Mesendoderm (in vitro differentiated cells): ENCODE measurements around the gene RCBTB1.
A peak's percentile ranks its signal among the peaks of the same experiment; 100 is the strongest.
"Not testable (repeated sequence)": the region's sequence is repeated elsewhere in the genome, so short reads cannot be mapped to it uniquely, and the experiment has no call there.

Experiments
- DNase-seq: peaks from one replicate; pipeline ENCODE4 v3.0.0; 2013
- H2AK5ac ChIP-seq: 2 replicates; pipeline ENCODE4 v1.6.1; 2013; ENCODE audit warnings: low read length, inconsistent platforms
- H2BK120ac ChIP-seq: 2 replicates; pipeline ENCODE4 v1.6.1; 2013; ENCODE audit warnings: low read depth, mild to moderate bottlenecking, low read length, moderate library complexity, mixed read lengths
- H2BK15ac ChIP-seq: replicated peaks from 2 replicates; pipeline ENCODE4 v1.6.1; 2013; ENCODE audit warnings: low read depth, mild to moderate bottlenecking, moderate library complexity
- H2BK5ac ChIP-seq: 2 replicates; pipeline ENCODE4 v1.6.1; 2013; ENCODE audit warnings: low read length, inconsistent platforms
- H3K18ac ChIP-seq: 2 replicates; pipeline ENCODE4 v1.6.1; 2013; ENCODE audit warnings: mild to moderate bottlenecking, low read length, mixed read lengths
- H3K23ac ChIP-seq: one replicate; pipeline ENCODE4 v1.6.1; 2013; ENCODE audit warnings: low read length
- H3K27ac ChIP-seq: 2 replicates; pipeline ENCODE4 v1.5.1; 2013; ENCODE audit warnings: low read depth, mild to moderate bottlenecking, inconsistent platforms, low read length, moderate library complexity
- H3K27me3 ChIP-seq: 2 replicates; pipeline ENCODE4 v1.6.1; 2013; ENCODE audit warnings: low read length, control low read depth, mild to moderate bottlenecking, inconsistent platforms; ENCODE audit not compliant: insufficient read depth, poor library complexity
- H3K36me3 ChIP-seq: 2 replicates; pipeline ENCODE4 v1.6.1; 2013; ENCODE audit warnings: low read length, inconsistent platforms; ENCODE audit not compliant: control insufficient read depth, insufficient read depth
- H3K4ac ChIP-seq: one replicate; pipeline ENCODE4 v1.6.1; 2013; ENCODE audit warnings: low read depth, mild to moderate bottlenecking, low read length, moderate library complexity
- H3K4me1 ChIP-seq: 2 replicates; pipeline ENCODE4 v1.6.1; 2013; ENCODE audit warnings: low read depth, low read length, inconsistent platforms; ENCODE audit not compliant: control insufficient read depth
- H3K4me2 ChIP-seq: 2 replicates; pipeline ENCODE4 v1.6.1; 2013; ENCODE audit warnings: low read length
- H3K4me3 ChIP-seq: 2 replicates; pipeline ENCODE4 v1.5.1; 2013; ENCODE audit warnings: mild to moderate bottlenecking, low read length
- H3K56ac ChIP-seq: one replicate; pipeline ENCODE4 v1.6.1; 2013; ENCODE audit warnings: low read length
- H3K79me1 ChIP-seq: 2 replicates; pipeline ENCODE4 v1.6.1; 2013; ENCODE audit warnings: low read length, inconsistent platforms
- H3K79me2 ChIP-seq: 2 replicates; pipeline ENCODE4 v1.6.1; 2013; ENCODE audit warnings: mild to moderate bottlenecking, low read length; ENCODE audit not compliant: control insufficient read depth, insufficient read depth
- H3K9ac ChIP-seq: 2 replicates; pipeline ENCODE4 v1.6.1; 2013; ENCODE audit warnings: low read length, inconsistent platforms
- H4K5ac ChIP-seq: one replicate; pipeline ENCODE4 v1.6.1; 2013; ENCODE audit warnings: low read length
- H4K8ac ChIP-seq: one replicate; pipeline ENCODE4 v1.6.1; 2013; ENCODE audit warnings: low read depth, mild to moderate bottlenecking, control low read depth, low read length, moderate library complexity
- WGBS: extraction: QIAGEN DNeasy Blood & Tissue Kit; methylation state at CpG from one replicate; pipeline ENCODE4 v1.1.7; 2013; ENCODE audit warnings: low lambda C conversion rate, missing lambda C conversion rate; ENCODE audit not compliant: insufficient coverage; ENCODE audit errors: extremely low coverage; 5-methylcytosine and 5-hydroxymethylcytosine counted together

The RCBTB1 gene

DNA sequence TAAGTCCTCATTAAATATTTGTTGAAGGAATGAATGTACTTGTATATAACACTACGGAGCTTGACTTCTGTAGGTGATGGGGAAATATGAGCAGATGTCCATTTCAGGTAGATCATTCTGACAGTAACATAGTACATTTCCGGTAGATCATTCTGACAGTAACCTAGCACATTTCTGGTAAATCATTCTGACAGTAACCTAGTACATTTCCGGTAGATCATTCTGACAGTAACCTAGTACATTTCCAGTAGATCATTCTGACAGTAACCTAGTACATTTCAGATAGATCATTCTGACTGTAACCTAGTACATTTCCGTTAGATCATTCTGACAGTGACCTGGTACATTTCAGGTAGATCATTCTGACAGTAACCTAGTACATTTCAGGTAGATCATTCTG lies 87.2 kb downstream of the RCBTB1 start:
- H3K27me3 ChIP-seq: no peaks in the 10 kb centered on the region
- no peaks in the 10 kb centered on the region for H3K79me1 ChIP-seq
- no peak overlapping the region for H3K4me2 ChIP-seq
- H2BK5ac ChIP-seq: no peak overlapping the region
- no peak overlapping the region for H3K4ac ChIP-seq
- H3K18ac ChIP-seq: no peak overlapping the region
- no peak overlapping the region for H2BK15ac ChIP-seq
- H3K79me2 ChIP-seq: no peaks in the 10 kb centered on the region
- no peak overlapping the region for H3K27ac ChIP-seq
- no peak overlapping the region for H4K8ac ChIP-seq
- no peak overlapping the region for H3K23ac ChIP-seq
- no peak overlapping the region for H2BK120ac ChIP-seq
- WGBS: no CpG with 5 or more reads among the region's 4 CpGs
- no peaks in the 10 kb centered on the region for H3K4me1 ChIP-seq
- no peaks in the 10 kb centered on the region for H3K36me3 ChIP-seq
- no peak overlapping the region for H2AK5ac ChIP-seq
- no peak overlapping the region for H3K56ac ChIP-seq
- no peak overlapping the region for H4K5ac ChIP-seq
- no peak overlapping the region for H3K4me3 ChIP-seq
- H3K9ac ChIP-seq: no peak overlapping the region
- no peak for DNase-seq

DNA sequence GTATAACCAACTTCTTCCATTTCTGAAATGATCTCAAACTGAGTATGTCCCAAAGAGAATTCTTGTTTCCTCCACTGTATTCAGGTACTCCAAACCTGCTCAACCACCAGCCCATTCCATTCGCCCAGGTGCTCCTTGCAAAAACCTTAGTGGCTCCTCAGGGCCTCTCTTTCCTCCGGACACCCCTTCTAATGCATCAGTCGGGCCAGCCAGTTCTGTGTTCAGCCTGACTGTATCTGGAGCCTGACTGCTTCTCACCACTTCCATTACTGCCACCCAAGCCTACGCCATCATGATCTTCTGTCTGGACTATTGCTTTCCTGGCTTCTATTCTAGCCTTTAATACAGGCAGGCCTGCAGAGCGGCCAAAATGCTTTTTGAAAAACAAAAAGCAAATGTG lies 88.1 kb downstream of the RCBTB1 start:
- no peaks in the 10 kb centered on the region for H3K36me3 ChIP-seq
- no peak overlapping the region for H2BK120ac ChIP-seq
- no peaks in the 10 kb centered on the region for H3K79me1 ChIP-seq
- H3K4me3 ChIP-seq: no peak overlapping the region
- no peak overlapping the region for H3K4ac ChIP-seq
- WGBS: no CpG with 5 or more reads among the region's 5 CpGs
- H3K9ac ChIP-seq: no peak overlapping the region
- no peak overlapping the region for H2AK5ac ChIP-seq
- H2BK15ac ChIP-seq: no peak overlapping the region
- H2BK5ac ChIP-seq: no peak overlapping the region
- H4K8ac ChIP-seq: no peak overlapping the region
- no peak overlapping the region for H3K23ac ChIP-seq
- no peaks in the 10 kb centered on the region for H3K4me1 ChIP-seq
- H4K5ac ChIP-seq: no peak overlapping the region
- H3K4me2 ChIP-seq: no peak overlapping the region
- no peaks in the 10 kb centered on the region for H3K79me2 ChIP-seq
- H3K27ac ChIP-seq: no peak overlapping the region
- H3K27me3 ChIP-seq: no peaks in the 10 kb centered on the region
- no peak for DNase-seq
- H3K18ac ChIP-seq: no peak overlapping the region
- no peak overlapping the region for H3K56ac ChIP-seq

GRCh38 chr13:49496837-49497236 lies 88.5 kb downstream of the RCBTB1 start:
- H2AK5ac ChIP-seq, H3K4me3 ChIP-seq, H3K79me2 ChIP-seq, DNase-seq, H3K27ac ChIP-seq, H4K8ac ChIP-seq, H4K5ac ChIP-seq, H3K23ac ChIP-seq, H3K56ac ChIP-seq, H3K36me3 ChIP-seq, H3K79me1 ChIP-seq, H2BK120ac ChIP-seq, H3K27me3 ChIP-seq, H3K4me1 ChIP-seq, H3K18ac ChIP-seq, H2BK5ac ChIP-seq, H3K4ac ChIP-seq, H3K9ac ChIP-seq, H2BK15ac ChIP-seq, H3K4me2 ChIP-seq: not testable (repeated sequence)
- no CpG with 5 or more reads among the region's 11 CpGs for WGBS

GRCh38 chr13:49495783-49496762 lies 89.3 kb downstream of the RCBTB1 start, which contains the start of gene PHF11:
TSS of gene PHF11 (plus strand) at chr13:49495953. CDS start at chr13:49496002, 49 bp downstream.
- H4K5ac ChIP-seq: no peak within 1 kb of the TSS
- peak within 1 kb of the TSS; percentile 55 for H3K4me3 ChIP-seq
- no peaks in the 10 kb centered on the region for H3K4me1 ChIP-seq
- no peak within 1 kb of the TSS for H2BK15ac ChIP-seq
- peak within 1 kb of the TSS; percentile 95 for H4K8ac ChIP-seq
- H3K36me3 ChIP-seq: no peaks in the 10 kb centered on the region
- no peaks in the 10 kb centered on the region for H3K79me2 ChIP-seq
- H3K4me2 ChIP-seq: peak within 1 kb of the TSS; percentile 31
- peak within 1 kb of the TSS; percentile 68 for H3K27ac ChIP-seq
- peak within 1 kb of the TSS; percentile 41 for H3K4ac ChIP-seq
- no peaks in the 10 kb centered on the region for H3K79me1 ChIP-seq
- peak within 1 kb of the TSS; percentile 86 for H3K56ac ChIP-seq
- no peak within 1 kb of the TSS for H3K23ac ChIP-seq
- H2BK5ac ChIP-seq: no peak within 1 kb of the TSS
- H3K9ac ChIP-seq: peak within 1 kb of the TSS; percentile 72
- peak within 1 kb of the TSS; percentile 78 for H3K18ac ChIP-seq
- H3K27me3 ChIP-seq: no peaks in the 10 kb centered on the region
- DNase-seq: peak; percentile 84
- no peak within 1 kb of the TSS for H2BK120ac ChIP-seq
- WGBS: no CpG with 5 or more reads among the region's 71 CpGs
- no peak within 1 kb of the TSS for H2AK5ac ChIP-seq

- WGBS: no CpG with 5 or more reads among the region's 2 CpGs
- DNase-seq: no peak
- no peak overlapping the region for H2BK120ac ChIP-seq
Observed at GRCh38 chr13:49494645-49495044, 90.7 kb downstream of the RCBTB1 start.

More at GRCh38 chr13:49494645-49495044, 90.7 kb downstream of the RCBTB1 start:
- Histone ChIP-seq H3K18ac (no peak overlapping the region), H4K5ac (no peak overlapping the region), H3K4ac (no peak overlapping the region), H2BK5ac (no peak overlapping the region), H3K27ac (no peak overlapping the region), H3K23ac (no peak overlapping the region), H3K4me2 (no peak overlapping the region), H4K8ac (no peak overlapping the region), H3K4me3 (no peak overlapping the region), H3K27me3 (no peaks in the 10 kb centered on the region), H3K79me1 (no peaks in the 10 kb centered on the region), H3K56ac (no peak overlapping the region), H3K9ac (no peak overlapping the region), H2AK5ac (no peak overlapping the region), H2BK15ac (no peak overlapping the region), H3K36me3 (no peaks in the 10 kb centered on the region), H3K79me2 (no peaks in the 10 kb centered on the region), H3K4me1 (no peaks in the 10 kb centered on the region)
